Mesenchymal stem cell (in vitro differentiated cells and primary cell): Measurements from ENCODE around the gene TMED7.
A peak's percentile ranks its signal among the peaks of the same experiment; 100 is the strongest.

Experiments
- DNase-seq: peaks from one replicate; pipeline ENCODE4 v3.0.0-alpha.2; 2013
- H2AFZ ChIP-seq: one replicate; pipeline ENCODE4 v1.6.1; 2013; ENCODE audit warnings: low read depth, mild to moderate bottlenecking, control low read depth, inconsistent platforms, low read length, moderate library complexity
- H2AK5ac ChIP-seq: 2 replicates; pipeline ENCODE4 v1.6.1; 2013; ENCODE audit warnings: low read length, moderate library complexity, mild to moderate bottlenecking, inconsistent platforms; ENCODE audit not compliant: severe bottlenecking
- H2BK120ac ChIP-seq: one replicate; pipeline ENCODE4 v1.6.1; 2013; ENCODE audit warnings: low read depth, mild to moderate bottlenecking, inconsistent platforms, low read length, moderate library complexity
- H2BK12ac ChIP-seq, 2 experiments: one replicate each; pipeline ENCODE4 v1.6.1; 2013; ENCODE audit warnings: inconsistent platforms in 2 of 2, low read length in 2 of 2, mild to moderate bottlenecking in 2 of 2, moderate library complexity in 2 of 2, control low read depth in 1 of 2
- H2BK15ac ChIP-seq: one replicate; pipeline ENCODE4 v1.6.1; 2013; ENCODE audit warnings: mild to moderate bottlenecking, low read depth, inconsistent platforms; ENCODE audit not compliant: poor library complexity, severe bottlenecking
- H2BK5ac ChIP-seq: 2 replicates; pipeline ENCODE4 v1.6.1; 2013; ENCODE audit warnings: low read depth, mild to moderate bottlenecking, low read length, control low read depth, inconsistent platforms; ENCODE audit not compliant: poor library complexity, severe bottlenecking
- H3K14ac ChIP-seq, 2 experiments: one replicate each; pipeline ENCODE4 v1.6.1; 2013; ENCODE audit warnings: inconsistent platforms in 2 of 2, low read length in 2 of 2, control low read depth in 1 of 2, mild to moderate bottlenecking in 1 of 2, moderate library complexity in 1 of 2
- H3K18ac ChIP-seq, 2 experiments: one replicate each; pipeline ENCODE4 v1.6.1; 2013; ENCODE audit warnings: inconsistent platforms in 2 of 2, low read length in 2 of 2, control low read depth in 1 of 2, low read depth in 1 of 2, mild to moderate bottlenecking in 1 of 2
- H3K23ac ChIP-seq, 2 experiments: one replicate each; pipeline ENCODE4 v1.6.1; 2013; ENCODE audit warnings: inconsistent platforms in 2 of 2, low read length in 2 of 2, mild to moderate bottlenecking in 2 of 2, moderate library complexity in 2 of 2, control low read depth in 1 of 2
- H3K27ac ChIP-seq: 2 replicates; pipeline ENCODE4 v1.5.1; 2013; ENCODE audit warnings: mild to moderate bottlenecking, moderate library complexity, low read length, control low read depth, inconsistent platforms; ENCODE audit not compliant: poor library complexity, severe bottlenecking
- H3K27me3 ChIP-seq, 2 experiments: 2 replicates each; pipeline versions ENCODE4 v1.6.1 to v1.7.0; 2013; ENCODE audit warnings: low read length in 2 of 2, mild to moderate bottlenecking in 2 of 2, moderate library complexity in 2 of 2, control low read depth in 1 of 2, inconsistent platforms in 1 of 2; ENCODE audit not compliant: control insufficient read depth in 1 of 2, insufficient read depth in 1 of 2
- H3K36me3 ChIP-seq, 2 experiments: 2 replicates each; pipeline versions ENCODE4 v1.6.1 to v1.7.0; 2013; ENCODE audit warnings: low read length in 2 of 2, control low read depth in 1 of 2, inconsistent platforms in 1 of 2, low read depth in 1 of 2, mild to moderate bottlenecking in 1 of 2; ENCODE audit not compliant: insufficient read depth in 2 of 2, control insufficient read depth in 1 of 2
- H3K4ac ChIP-seq, 2 experiments: one replicate each; pipeline ENCODE4 v1.6.1; 2013; ENCODE audit warnings: inconsistent platforms in 2 of 2, low read length in 2 of 2, mild to moderate bottlenecking in 2 of 2, moderate library complexity in 2 of 2, control low read depth in 1 of 2, low read depth in 1 of 2
- H3K4me1 ChIP-seq: 2 replicates; pipeline ENCODE4 v1.6.1; 2013; ENCODE audit warnings: low read depth, low read length, control low read depth; ENCODE audit not compliant: control insufficient read depth, insufficient read depth
- H3K4me2 ChIP-seq: 2 replicates; pipeline ENCODE4 v1.6.1; 2013; ENCODE audit warnings: low read length, mild to moderate bottlenecking, inconsistent platforms; ENCODE audit not compliant: poor library complexity, severe bottlenecking
- H3K4me3 ChIP-seq, 2 experiments: 2 replicates each; pipeline versions ENCODE4 v1.5.1 to v1.7.0; 2013; ENCODE audit warnings: low read length in 2 of 2, mild to moderate bottlenecking in 2 of 2, control low read depth in 1 of 2, low read depth in 1 of 2; ENCODE audit not compliant: insufficient read depth in 1 of 2
- H3K79me1 ChIP-seq: replicated peaks from 2 replicates; pipeline ENCODE4 v1.6.1; 2013; ENCODE audit warnings: mild to moderate bottlenecking, control low read depth, low read length, inconsistent platforms; ENCODE audit not compliant: poor library complexity, severe bottlenecking
- H3K9ac ChIP-seq: 2 replicates; pipeline ENCODE4 v1.7.0; 2013; ENCODE audit warnings: mild to moderate bottlenecking, low read length, moderate library complexity
- H3K9me3 ChIP-seq: 2 replicates; pipeline ENCODE4 v1.7.0; 2013; ENCODE audit warnings: mild to moderate bottlenecking, low read length; ENCODE audit not compliant: control insufficient read depth
- H4K8ac ChIP-seq: one replicate; pipeline ENCODE4 v1.6.1; 2013; ENCODE audit warnings: inconsistent platforms, mild to moderate bottlenecking, low read length, moderate library complexity
- H4K91ac ChIP-seq: one replicate; pipeline ENCODE4 v1.6.1; 2013; ENCODE audit warnings: mild to moderate bottlenecking, low read length, inconsistent platforms
- WGBS: methylation state at CpG from one replicate; pipeline ENCODE4 v1.1.7; 2013; ENCODE audit warnings: mixed read lengths; 5-methylcytosine and 5-hydroxymethylcytosine counted together

The TMED7 gene

DNA sequence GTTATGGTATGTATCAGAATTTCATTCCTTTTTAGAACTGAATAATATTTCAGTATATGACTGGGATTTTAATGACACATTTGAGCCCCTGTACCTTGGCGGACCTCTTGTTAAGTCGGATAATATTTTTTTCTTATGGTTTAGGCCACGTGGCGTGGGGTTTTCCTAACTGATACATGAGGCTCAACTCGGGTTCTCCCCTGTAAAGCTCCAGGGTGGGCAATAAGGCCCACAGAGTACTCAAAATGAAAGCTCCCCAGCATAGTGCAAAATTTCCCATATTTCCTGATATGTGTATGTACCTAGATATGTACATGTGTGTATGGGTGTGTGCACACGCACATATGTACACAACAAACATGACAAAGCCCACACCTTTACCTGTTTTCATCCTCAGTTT lies 48.1 kb downstream of the TMED7 start:
- Histone ChIP-seq H2BK5ac (no peak overlapping the region), H3K4me1 (peaks cover 3% of the 10 kb centered on the region), H3K9ac (no peak overlapping the region), H3K79me1 (no peaks in the 10 kb centered on the region), H3K27ac (no peak overlapping the region), H2BK12ac (no peak overlapping the region), H3K4ac (no peak overlapping the region), H3K14ac (no peak overlapping the region), H3K18ac (no peak overlapping the region), H3K36me3 (peaks cover 0 to 43% of the 10 kb centered on the region in 2 experiments), H3K4me2 (no peak overlapping the region), H2BK15ac (no peak overlapping the region), H2AFZ (no peak overlapping the region), H4K8ac (no peak overlapping the region), H3K27me3 (no peaks in the 10 kb centered on the region), H3K4me3 (peak overlapping the region in 1 of 2 experiments; percentile 10), H3K23ac (no peak overlapping the region), H4K91ac (no peak overlapping the region), H3K9me3 (peaks cover 15% of the 10 kb centered on the region), H2AK5ac (no peak overlapping the region), H2BK120ac (no peak overlapping the region)
- DNase-seq, result no peak
- 98% methylated on average over 5 of the region's 6 CpGs for WGBS

DNA sequence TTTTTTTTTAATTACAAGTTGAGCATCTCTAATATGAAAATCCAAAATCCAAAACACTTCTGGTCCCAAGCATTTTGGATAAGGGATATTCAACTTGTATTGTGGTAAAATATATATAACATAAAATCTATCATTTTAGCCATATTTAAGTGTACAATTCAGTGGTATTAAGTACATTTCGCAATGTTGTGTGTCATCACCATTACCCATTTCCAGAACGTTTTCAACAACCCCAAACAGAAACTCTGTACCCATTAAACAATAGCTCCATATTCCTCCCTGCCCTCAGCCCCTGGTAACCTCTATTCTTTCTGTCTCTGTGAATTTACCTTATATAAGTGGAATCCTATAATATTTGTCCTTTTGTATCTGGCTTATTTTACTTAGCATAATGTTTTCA lies 48.5 kb downstream of the TMED7 start:
- Histone ChIP-seq H3K27me3 (no peaks in the 10 kb centered on the region), H3K27ac (no peak overlapping the region), H3K23ac (no peak overlapping the region), H3K4ac (no peak overlapping the region), H4K91ac (no peak overlapping the region), H3K18ac (no peak overlapping the region), H3K4me3 (peak overlapping the region in 1 of 2 experiments; percentile 10), H2BK12ac (no peak overlapping the region), H2BK120ac (no peak overlapping the region), H3K4me2 (no peak overlapping the region), H3K36me3 (peaks cover 0 to 43% of the 10 kb centered on the region in 2 experiments), H2AFZ (no peak overlapping the region), H3K9ac (no peak overlapping the region), H2BK5ac (no peak overlapping the region), H3K79me1 (no peaks in the 10 kb centered on the region), H2BK15ac (no peak overlapping the region), H3K14ac (no peak overlapping the region), H2AK5ac (no peak overlapping the region), H4K8ac (no peak overlapping the region), H3K4me1 (peaks cover 3% of the 10 kb centered on the region), H3K9me3 (peaks cover 15% of the 10 kb centered on the region)
- no peak for DNase-seq
- WGBS, result 73% methylated on average over 2 of the region's 2 CpGs

DNA sequence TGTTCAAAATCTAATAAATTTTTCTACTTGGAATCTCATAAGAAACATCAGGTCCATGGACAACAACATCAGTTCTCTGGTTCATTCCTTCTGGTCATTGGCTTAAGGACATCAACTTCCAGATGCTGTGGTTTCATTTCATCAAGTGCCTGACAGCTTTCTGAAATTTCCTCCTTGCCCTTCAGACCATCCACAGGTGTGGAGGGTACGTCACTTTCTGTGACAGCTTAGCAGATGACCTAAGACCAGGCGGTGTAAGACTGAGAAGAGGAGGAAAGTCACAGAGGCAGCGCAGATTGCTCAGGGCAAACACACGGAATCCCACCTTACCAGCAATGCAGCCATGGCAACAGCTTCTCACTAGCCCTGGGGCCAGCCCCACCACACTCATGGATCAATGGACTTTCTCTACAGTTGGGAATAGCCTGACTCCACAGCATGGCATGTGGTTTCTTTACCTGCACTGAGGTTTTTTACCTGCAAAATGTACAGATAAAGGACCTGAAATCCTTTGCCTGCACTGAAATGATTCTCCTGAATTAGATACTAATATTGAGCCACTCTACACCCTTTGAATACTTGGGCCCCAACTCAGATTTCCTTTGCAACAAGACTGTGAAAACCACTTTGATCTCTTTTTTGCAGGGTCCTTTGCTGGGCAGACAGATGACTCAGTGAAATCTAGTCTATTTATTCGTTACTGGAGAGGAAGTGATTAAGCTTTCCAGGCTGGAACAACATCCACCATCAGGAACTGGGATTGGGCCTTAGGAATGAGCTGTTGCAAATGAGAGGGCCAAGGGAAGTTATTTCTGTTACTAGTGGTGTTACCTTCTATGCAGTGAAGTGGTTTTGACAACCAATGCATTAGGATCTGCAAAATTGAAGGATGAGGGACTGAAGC lies 50.4 kb downstream of the TMED7 start:
- Histone ChIP-seq H3K79me1 (no peaks in the 10 kb centered on the region), H3K4me2 (no peak overlapping the region), H3K4me1 (peaks cover 3% of the 10 kb centered on the region), H3K14ac (peak overlapping the region in 1 of 2 experiments; percentile 18), H2BK120ac (no peak overlapping the region), H2AK5ac (no peak overlapping the region), H3K4me3 (no peak overlapping the region), H2AFZ (no peak overlapping the region), H3K4ac (peak overlapping the region in 1 of 2 experiments; percentile 9), H3K23ac (no peak overlapping the region), H3K18ac (peak overlapping the region; percentile 25 to 82), H3K27me3 (no peaks in the 10 kb centered on the region), H3K9ac (no peak overlapping the region), H4K8ac (no peak overlapping the region), H3K9me3 (peaks cover 15% of the 10 kb centered on the region), H4K91ac (no peak overlapping the region), H2BK5ac (no peak overlapping the region), H2BK15ac (no peak overlapping the region), H2BK12ac (peak overlapping the region in 1 of 2 experiments; percentile 12), H3K36me3 (peaks cover 0 to 36% of the 10 kb centered on the region in 2 experiments), H3K27ac (peak overlapping the region; percentile 40)
- DNase-seq, result peak; percentile 72
- 71% methylated on average over 5 of the region's 5 CpGs for WGBS

DNA sequence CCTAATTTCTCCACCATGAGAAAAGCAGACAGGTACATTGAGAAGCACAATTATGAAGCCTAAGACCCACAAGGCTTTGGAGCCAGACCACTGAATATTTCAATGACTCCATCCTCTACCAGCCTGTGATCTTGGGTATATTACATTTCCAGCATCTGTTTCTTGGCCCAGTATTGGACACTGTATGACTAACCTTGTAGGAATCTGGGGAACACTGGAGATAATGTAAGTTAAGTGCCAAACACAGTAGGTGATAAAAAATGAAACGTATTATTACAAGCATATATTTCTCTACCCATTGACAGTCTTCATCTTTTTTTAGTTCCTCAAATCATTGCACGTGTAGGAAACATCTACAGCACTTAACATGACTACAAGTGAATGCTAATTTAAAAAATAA lies 52.7 kb downstream of the TMED7 start:
- Histone ChIP-seq H3K9ac (no peak overlapping the region), H3K23ac (no peak overlapping the region), H3K14ac (no peak overlapping the region), H3K79me1 (no peaks in the 10 kb centered on the region), H3K4me3 (no peak overlapping the region), H4K8ac (no peak overlapping the region), H2BK12ac (no peak overlapping the region), H2BK15ac (no peak overlapping the region), H3K18ac (no peak overlapping the region), H2AK5ac (no peak overlapping the region), H3K9me3 (peaks cover 15% of the 10 kb centered on the region), H3K36me3 (peaks cover 0 to 17% of the 10 kb centered on the region in 2 experiments), H3K27ac (peak overlapping the region; percentile 26), H3K4ac (no peak overlapping the region), H3K27me3 (no peaks in the 10 kb centered on the region), H2AFZ (no peak overlapping the region), H2BK5ac (no peak overlapping the region), H2BK120ac (no peak overlapping the region), H3K4me2 (no peak overlapping the region), H4K91ac (no peak overlapping the region), H3K4me1 (peaks cover 3% of the 10 kb centered on the region)
- WGBS, result no CpG with 5 or more reads among the region's 2 CpGs
- DNase-seq, result no peak
